NT2/D1 (cell line): Measurements from ENCODE around the gene GAL3ST1.
"Not testable (repeated sequence)": the region's sequence is repeated elsewhere in the genome, so short reads cannot be mapped to it uniquely, and the experiment has no call there.

Experiments used
- DNase-seq: peaks from one replicate; pipeline ENCODE4 v3.0.0-alpha.2; 2011; ENCODE audit warnings: low read depth, low spot score
- H3K27me3 ChIP-seq: 2 replicates; pipeline ENCODE4 v1.6.0; 2011; ENCODE audit warnings: mild to moderate bottlenecking; ENCODE audit not compliant: insufficient read length, insufficient read depth
- H3K36me3 ChIP-seq: 2 replicates; pipeline ENCODE4 v1.6.1; 2011; ENCODE audit warnings: mild to moderate bottlenecking, low read length, mixed read lengths; ENCODE audit not compliant: insufficient read depth, insufficient read length
- H3K4me1 ChIP-seq: 2 replicates; pipeline ENCODE4 v1.5.1; 2011; ENCODE audit not compliant: insufficient read depth, insufficient read length
- H3K4me3 ChIP-seq: 2 replicates; pipeline ENCODE4 v1.5.1; 2011; ENCODE audit warnings: low read depth; ENCODE audit not compliant: insufficient read length
- H3K9ac ChIP-seq: 2 replicates; pipeline ENCODE4 v1.6.0; 2011; ENCODE audit warnings: low read depth; ENCODE audit not compliant: insufficient read length
- H3K9me3 ChIP-seq: 2 replicates; pipeline ENCODE4 v1.5.1; 2011; ENCODE audit warnings: mild to moderate bottlenecking, low read length; ENCODE audit not compliant: insufficient read depth
- SUZ12 ChIP-seq: IDR thresholded peaks from 2 replicates; pipeline ENCODE4 v1.6.1; 2011; ENCODE audit not compliant: insufficient read length, insufficient read depth; ENCODE audit errors: extremely low read depth
- YY1 ChIP-seq: IDR thresholded peaks from 2 replicates; pipeline ENCODE4 v1.6.1; 2011; ENCODE audit not compliant: insufficient read length, insufficient read depth
- ZNF274 ChIP-seq: IDR thresholded peaks from 2 replicates; pipeline ENCODE4 v1.6.1; 2011; ENCODE audit warnings: mild to moderate bottlenecking, low read depth, low read length

Gene GAL3ST1

GRCh38 chr22:30596886-30597285 lies 22.4 kb upstream of the GAL3ST1 start:
- no peak overlapping the region for H3K9ac ChIP-seq

GRCh38 chr22:30596199-30596598 lies 21.7 kb upstream of the GAL3ST1 start:
- H3K4me1 ChIP-seq: no peaks in the 10 kb centered on the region
- TF ChIP-seq YY1 (no peak), SUZ12 (no peak), ZNF274 (no peak)
- H3K36me3 ChIP-seq: no peaks in the 10 kb centered on the region
- DNase-seq: no peak
- H3K9ac ChIP-seq: no peak overlapping the region
- H3K27me3 ChIP-seq: peaks cover 11% of the 10 kb centered on the region
- peaks cover 3% of the 10 kb centered on the region; the same call in 1 of the 2 replicates for H3K9me3 ChIP-seq
- H3K4me3 ChIP-seq: no peak overlapping the region

More at GRCh38 chr22:30596886-30597285, 22.4 kb upstream of the GAL3ST1 start:
- TF ChIP-seq SUZ12 (no peak), YY1 (no peak), ZNF274 (no peak)
- H3K9me3 ChIP-seq: peaks cover 3% of the 10 kb centered on the region; the same call in 1 of the 2 replicates
- no peak overlapping the region for H3K4me3 ChIP-seq
- peaks cover 11% of the 10 kb centered on the region for H3K27me3 ChIP-seq
- no peaks in the 10 kb centered on the region for H3K36me3 ChIP-seq
- DNase-seq: no peak
- H3K4me1 ChIP-seq: no peaks in the 10 kb centered on the region

- H3K4me3 ChIP-seq, H3K4me1 ChIP-seq, DNase-seq, H3K9me3 ChIP-seq, H3K9ac ChIP-seq: not testable (repeated sequence)
- Histone ChIP-seq H3K27me3 (peaks cover 11% of the 10 kb centered on the region), H3K36me3 (peaks cover 28% of the 10 kb centered on the region)
Observed at GRCh38 chr22:30592360-30592713, 17.9 kb upstream of the GAL3ST1 start.

GRCh38 chr22:30591588-30592359 lies 17.3 kb upstream of the GAL3ST1 start, which contains the start of gene PES1:
PES1 (minus strand) TSS chr22:30591910; CDS start chr22:30591833, 77 bp downstream.
- H3K4me1 ChIP-seq: no peaks in the 10 kb centered on the region
- H3K27me3 ChIP-seq: peaks cover 11% of the 10 kb centered on the region
- H3K9me3 ChIP-seq: no peaks in the 10 kb centered on the region; the same call in 1 of the 2 replicates
- peak; percentile 94 for DNase-seq
- no peak for TF ChIP-seq ZNF274
- no peak for TF ChIP-seq SUZ12
- TF ChIP-seq YY1: no peak
- peak within 1 kb of the TSS; percentile 93 for H3K9ac ChIP-seq
- peaks cover 34% of the 10 kb centered on the region for H3K36me3 ChIP-seq
- H3K4me3 ChIP-seq: peak within 1 kb of the TSS; percentile 90

DNA sequence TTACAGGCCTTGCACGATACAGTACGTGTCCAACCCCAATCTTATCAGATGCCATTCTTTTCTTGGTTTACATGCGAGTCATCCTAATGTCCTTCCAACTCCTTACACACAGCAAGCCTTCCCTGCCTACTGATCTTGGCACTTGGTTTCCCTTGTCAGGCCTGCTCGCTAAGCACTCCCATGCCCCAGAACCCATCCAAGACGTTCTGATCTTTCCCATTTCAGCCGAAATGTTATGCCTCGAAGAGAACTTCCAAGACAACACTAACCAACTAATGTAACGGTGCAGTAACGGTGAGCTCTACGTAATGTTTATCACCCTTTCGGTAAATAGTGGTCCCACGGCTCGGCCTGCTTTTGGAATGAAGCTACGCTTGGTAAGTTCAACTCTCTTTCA lies 16.7 kb upstream of the GAL3ST1 start:
- peaks cover 40% of the 10 kb centered on the region for H3K36me3 ChIP-seq
- no peak for TF ChIP-seq SUZ12
- no peak for TF ChIP-seq YY1
- H3K4me1 ChIP-seq: no peaks in the 10 kb centered on the region
- peak overlapping the region; percentile 93 for H3K9ac ChIP-seq
- peaks cover 11% of the 10 kb centered on the region for H3K27me3 ChIP-seq
- peak overlapping the region; percentile 90 for H3K4me3 ChIP-seq
- no peak for DNase-seq
- H3K9me3 ChIP-seq: no peaks in the 10 kb centered on the region

- Histone ChIP-seq H3K4me3 (no peak overlapping the region), H3K9ac (no peak overlapping the region), H3K36me3 (peaks cover 86% of the 10 kb centered on the region), H3K9me3 (no peaks in the 10 kb centered on the region), H3K4me1 (peaks cover 8% of the 10 kb centered on the region), H3K27me3 (no peaks in the 10 kb centered on the region)
- DNase-seq: no peak
- TF ChIP-seq ZNF274: no peak
- TF ChIP-seq SUZ12: no peak
- no peak for TF ChIP-seq YY1
Observed at GRCh38 chr22:30586414-30586813, 11.9 kb upstream of the GAL3ST1 start.

- no peak overlapping the region for H3K9ac ChIP-seq
- no peak for DNase-seq
- H3K4me1 ChIP-seq: peaks cover 8% of the 10 kb centered on the region
- no peaks in the 10 kb centered on the region for H3K27me3 ChIP-seq
- TF ChIP-seq YY1: no peak
- TF ChIP-seq ZNF274: no peak
- no peak for TF ChIP-seq SUZ12
- no peaks in the 10 kb centered on the region for H3K9me3 ChIP-seq
- H3K4me3 ChIP-seq: no peak overlapping the region
- peaks cover 98% of the 10 kb centered on the region for H3K36me3 ChIP-seq
Observed at GRCh38 chr22:30584441-30584840, 10.0 kb upstream of the GAL3ST1 start.
